ENCODE results near the gene LPCAT2.

The LPCAT2 gene

GRCh38 chr16:55505333-55506015 is 3.4 kb upstream of the LPCAT2 start:
- Histone ChIP-seq H3K27me3 (ENCODE audit: control insufficient read depth in 3 of 3, insufficient read depth in 3 of 3, low read depth in 1 of 3, low read length in 3 of 3) (peaks cover 0 to 3% (median 0%) of the 10 kb centered on the region in 3 experiments), H3K4me3 (ENCODE audit: low read length in 2 of 2) (no peak overlapping the region), H2BK12ac (ENCODE audit: low read length) (no peak overlapping the region), H3K9me3 (replicated peaks in 1 of 2; ENCODE audit: control insufficient read depth in 2 of 2, insufficient read depth in 1 of 2, low read depth in 1 of 2, low read length in 2 of 2) (peaks cover 0 to 2% of the 10 kb centered on the region in 2 donors), H3K4me2 (ENCODE audit: insufficient read depth, low read length, poor library complexity, severe bottlenecking) (no peak overlapping the region), H3K4ac (ENCODE audit: low read length) (no peak overlapping the region), H3K27ac (replicated peaks; ENCODE audit: low read length) (no peak overlapping the region), H3K14ac (ENCODE audit: low read length) (no peak overlapping the region), H3K9ac (ENCODE audit: low read depth, low read length, poor library complexity) (no peak overlapping the region), H3K79me1 (ENCODE audit: low read depth, low read length) (peaks cover 5% of the 10 kb centered on the region), H3K36me3 (replicated peaks in 1 of 2; ENCODE audit: control insufficient read depth in 2 of 2, insufficient read depth in 2 of 2, low read length in 2 of 2) (peaks cover 1 to 81% of the 10 kb centered on the region in 2 donors), H2BK120ac (ENCODE audit: low read depth, low read length) (no peak overlapping the region), H3K18ac (ENCODE audit: low read length) (no peak overlapping the region), H3K23ac (ENCODE audit: low read depth, low read length, poor library complexity) (no peak overlapping the region), H3K4me1 (ENCODE audit: control insufficient read depth in 2 of 2, insufficient read depth in 1 of 2, low read depth in 1 of 2, low read length in 2 of 2) (peaks cover 14% of the 10 kb centered on the region in 2 donors), H2AK5ac (ENCODE audit: low read depth, low read length) (no peak overlapping the region), H4K91ac (ENCODE audit: low read depth, low read length, poor library complexity) (no peak overlapping the region), H4K8ac (ENCODE audit: low read depth, low read length) (no peak overlapping the region), H2AFZ (ENCODE audit: low read length) (no peak overlapping the region), H2BK5ac (ENCODE audit: low read length) (no peak overlapping the region), H2BK15ac (ENCODE audit: low read length) (no peak overlapping the region)
- WGBS, 2 donors (ENCODE audit: extremely low coverage in 2 of 2, insufficient read length in 2 of 2, insufficient replicate concordance in 1 of 2): no CpG with 5 or more reads among the region's 10 CpGs
- DNase-seq (ENCODE audit: low spot score): no peak

- Histone ChIP-seq H3K27ac (replicated peaks; ENCODE audit: low read length) (no peak overlapping the region), H2BK15ac (ENCODE audit: low read length) (no peak overlapping the region), H2BK5ac (ENCODE audit: low read length) (no peak overlapping the region), H3K36me3 (replicated peaks in 1 of 2; ENCODE audit: control insufficient read depth in 2 of 2, insufficient read depth in 2 of 2, low read length in 2 of 2) (peaks cover 1 to 76% of the 10 kb centered on the region in 2 donors), H3K9ac (ENCODE audit: low read depth, low read length, poor library complexity) (no peak overlapping the region), H3K23ac (ENCODE audit: low read depth, low read length, poor library complexity) (no peak overlapping the region), H3K4me3 (ENCODE audit: low read length in 2 of 2) (no peak overlapping the region), H2AFZ (ENCODE audit: low read length) (no peak overlapping the region), H3K14ac (ENCODE audit: low read length) (no peak overlapping the region), H3K18ac (ENCODE audit: low read length) (no peak overlapping the region), H3K27me3 (ENCODE audit: control insufficient read depth in 3 of 3, insufficient read depth in 3 of 3, low read depth in 1 of 3, low read length in 3 of 3) (peaks cover 0 to 3% (median 0%) of the 10 kb centered on the region in 3 experiments), H3K4ac (ENCODE audit: low read length) (no peak overlapping the region), H3K79me1 (ENCODE audit: low read depth, low read length) (peaks cover 5% of the 10 kb centered on the region), H4K91ac (ENCODE audit: low read depth, low read length, poor library complexity) (no peak overlapping the region), H2BK120ac (ENCODE audit: low read depth, low read length) (no peak overlapping the region), H3K4me1 (ENCODE audit: control insufficient read depth in 2 of 2, insufficient read depth in 1 of 2, low read depth in 1 of 2, low read length in 2 of 2) (peaks cover 7 to 11% of the 10 kb centered on the region in 2 donors), H2BK12ac (ENCODE audit: low read length) (no peak overlapping the region), H2AK5ac (ENCODE audit: low read depth, low read length) (no peak overlapping the region), H3K4me2 (ENCODE audit: insufficient read depth, low read length, poor library complexity, severe bottlenecking) (no peak overlapping the region), H4K8ac (ENCODE audit: low read depth, low read length) (no peak overlapping the region), H3K9me3 (replicated peaks in 1 of 2; ENCODE audit: control insufficient read depth in 2 of 2, insufficient read depth in 1 of 2, low read depth in 1 of 2, low read length in 2 of 2) (peaks cover 0 to 2% of the 10 kb centered on the region in 2 donors)
- no CpG with 5 or more reads among the region's 7 CpGs for WGBS, 2 donors (ENCODE audit: extremely low coverage in 2 of 2, insufficient read length in 2 of 2, insufficient replicate concordance in 1 of 2)
- DNase-seq (ENCODE audit: low spot score): no peak
Observed at GRCh38 chr16:55506083-55506482, 2.8 kb upstream of the LPCAT2 start.

- H3K4me2 ChIP-seq (ENCODE audit: insufficient read depth, low read length, poor library complexity, severe bottlenecking): no peak overlapping the region
- H3K27ac ChIP-seq (replicated peaks; ENCODE audit: low read length): no peak overlapping the region
- no peak overlapping the region for H3K18ac ChIP-seq (ENCODE audit: low read length)
- H3K4me1 ChIP-seq (ENCODE audit: control insufficient read depth in 2 of 2, insufficient read depth in 1 of 2, low read depth in 1 of 2, low read length in 2 of 2): peaks cover 5 to 11% of the 10 kb centered on the region in 2 donors
- no peak overlapping the region for H3K23ac ChIP-seq (ENCODE audit: low read depth, low read length, poor library complexity)
- no peak for DNase-seq (ENCODE audit: low spot score)
- H3K9ac ChIP-seq (ENCODE audit: low read depth, low read length, poor library complexity): no peak overlapping the region
- H3K79me1 ChIP-seq (ENCODE audit: low read depth, low read length): peaks cover 5% of the 10 kb centered on the region
- H3K27me3 ChIP-seq (ENCODE audit: control insufficient read depth in 3 of 3, insufficient read depth in 3 of 3, low read depth in 1 of 3, low read length in 3 of 3): peaks cover 0 to 3% (median 0%) of the 10 kb centered on the region in 3 experiments
- H2BK5ac ChIP-seq (ENCODE audit: low read length): no peak overlapping the region
- H2AFZ ChIP-seq (ENCODE audit: low read length): no peak overlapping the region
- H2BK12ac ChIP-seq (ENCODE audit: low read length): no peak overlapping the region
- H3K4ac ChIP-seq (ENCODE audit: low read length): no peak overlapping the region
- H3K4me3 ChIP-seq (ENCODE audit: low read length in 2 of 2): no peak overlapping the region
- H4K8ac ChIP-seq (ENCODE audit: low read depth, low read length): no peak overlapping the region
- H3K14ac ChIP-seq (ENCODE audit: low read length): no peak overlapping the region
- no peak overlapping the region for H2AK5ac ChIP-seq (ENCODE audit: low read depth, low read length)
- H3K36me3 ChIP-seq (replicated peaks in 1 of 2; ENCODE audit: control insufficient read depth in 2 of 2, insufficient read depth in 2 of 2, low read length in 2 of 2): peaks cover 1 to 70% of the 10 kb centered on the region in 2 donors
- H2BK120ac ChIP-seq (ENCODE audit: low read depth, low read length): no peak overlapping the region
- no peak overlapping the region for H2BK15ac ChIP-seq (ENCODE audit: low read length)
- peaks cover 0 to 2% of the 10 kb centered on the region in 2 donors for H3K9me3 ChIP-seq (replicated peaks in 1 of 2; ENCODE audit: control insufficient read depth in 2 of 2, insufficient read depth in 1 of 2, low read depth in 1 of 2, low read length in 2 of 2)
- WGBS, 2 donors (ENCODE audit: extremely low coverage in 2 of 2, insufficient read length in 2 of 2, insufficient replicate concordance in 1 of 2): no CpG with 5 or more reads among the region's 4 CpGs
- no peak overlapping the region for H4K91ac ChIP-seq (ENCODE audit: low read depth, low read length, poor library complexity)
Observed at GRCh38 chr16:55506708-55507107, 2.2 kb upstream of the LPCAT2 start.

GRCh38 chr16:55508271-55508921 is 476 bp upstream of the LPCAT2 start:
- Histone ChIP-seq H3K27me3 (ENCODE audit: control insufficient read depth in 3 of 3, insufficient read depth in 3 of 3, low read depth in 1 of 3, low read length in 3 of 3) (peaks cover 0 to 3% (median 0%) of the 10 kb centered on the region in 3 experiments), H3K4me3 (ENCODE audit: low read length in 2 of 2) (no peak overlapping the region), H4K91ac (ENCODE audit: low read depth, low read length, poor library complexity) (no peak overlapping the region), H3K4ac (ENCODE audit: low read length) (no peak overlapping the region), H2BK120ac (ENCODE audit: low read depth, low read length) (no peak overlapping the region), H3K36me3 (replicated peaks in 1 of 2; ENCODE audit: control insufficient read depth in 2 of 2, insufficient read depth in 2 of 2, low read length in 2 of 2) (peaks cover 1 to 53% of the 10 kb centered on the region in 2 donors), H3K14ac (ENCODE audit: low read length) (no peak overlapping the region), H2AFZ (ENCODE audit: low read length) (no peak overlapping the region), H4K8ac (ENCODE audit: low read depth, low read length) (no peak overlapping the region), H3K23ac (ENCODE audit: low read depth, low read length, poor library complexity) (no peak overlapping the region), H2AK5ac (ENCODE audit: low read depth, low read length) (no peak overlapping the region), H3K18ac (ENCODE audit: low read length) (no peak overlapping the region), H3K79me1 (ENCODE audit: low read depth, low read length) (peaks cover 5% of the 10 kb centered on the region), H2BK12ac (ENCODE audit: low read length) (no peak overlapping the region), H3K9me3 (replicated peaks in 1 of 2; ENCODE audit: control insufficient read depth in 2 of 2, insufficient read depth in 1 of 2, low read depth in 1 of 2, low read length in 2 of 2) (peaks cover 5 to 17% of the 10 kb centered on the region in 2 donors), H3K27ac (replicated peaks; ENCODE audit: low read length) (no peak overlapping the region), H2BK5ac (ENCODE audit: low read length) (no peak overlapping the region), H2BK15ac (ENCODE audit: low read length) (no peak overlapping the region), H3K4me1 (ENCODE audit: control insufficient read depth in 2 of 2, insufficient read depth in 1 of 2, low read depth in 1 of 2, low read length in 2 of 2) (peaks cover 0 to 3% of the 10 kb centered on the region in 2 donors), H3K4me2 (ENCODE audit: insufficient read depth, low read length, poor library complexity, severe bottlenecking) (no peak overlapping the region), H3K9ac (ENCODE audit: low read depth, low read length, poor library complexity) (no peak overlapping the region)
- no CpG with 5 or more reads among the region's 9 CpGs for WGBS, 2 donors (ENCODE audit: extremely low coverage in 2 of 2, insufficient read length in 2 of 2, insufficient replicate concordance in 1 of 2)
- no peak for DNase-seq (ENCODE audit: low spot score)
